GM23248 (cell line): Measurements from ENCODE around the gene IL19. TPM values are rescaled to one million over a fixed set of nuclear protein-coding genes. Genes with fewer than 3 reads are reported as not detected.

Experiments used
- DNase-seq: peaks from one replicate; pipeline ENCODE4 v3.0.0-alpha.2; 2015
- H2AFZ ChIP-seq: fragments of 200-600 bp; sonication (generic); 2 replicates; pipeline ENCODE4 v1.6.1; 2016; ENCODE audit warnings: antibody characterized with exemption
- H3F3A ChIP-seq: fragments of 200-600 bp; sonication (generic); 2 replicates; pipeline ENCODE4 v1.6.1; 2016; ENCODE audit warnings: mild to moderate bottlenecking, antibody characterized with exemption, mixed run types; ENCODE audit not compliant: insufficient read depth
- H3K27ac ChIP-seq: fragments of 200-600 bp; sonication (generic); 2 replicates; pipeline ENCODE4 v1.5.1; 2016; ENCODE audit warnings: mild to moderate bottlenecking
- H3K27me3 ChIP-seq: fragments of 200-600 bp; sonication (generic); replicated peaks from 2 replicates; pipeline ENCODE4 v1.6.1; 2016; ENCODE audit warnings: mild to moderate bottlenecking; ENCODE audit not compliant: insufficient read depth
- H3K36me3 ChIP-seq: fragments of 200-600 bp; sonication (generic); 2 replicates; pipeline ENCODE4 v1.6.1; 2016; ENCODE audit warnings: low read depth, mild to moderate bottlenecking
- H3K4me1 ChIP-seq: fragments of 200-600 bp; sonication (generic); 2 replicates; pipeline ENCODE4 v1.6.1; 2016; ENCODE audit warnings: mild to moderate bottlenecking; ENCODE audit not compliant: insufficient read depth
- H3K4me2 ChIP-seq: fragments of 200-600 bp; sonication (generic); one replicate; pipeline ENCODE4 v1.6.1; 2016; ENCODE audit warnings: mild to moderate bottlenecking; ENCODE audit not compliant: unreplicated experiment
- H3K4me3 ChIP-seq: fragments of 200-600 bp; sonication (generic); 2 replicates; pipeline ENCODE4 v1.5.1; 2016; ENCODE audit warnings: mild to moderate bottlenecking
- H3K79me2 ChIP-seq: fragments of 200-600 bp; sonication (generic); 2 replicates; pipeline ENCODE4 v1.6.1; 2016; ENCODE audit warnings: mild to moderate bottlenecking; ENCODE audit not compliant: insufficient read depth
- H3K9ac ChIP-seq: fragments of 200-600 bp; sonication (generic); 2 replicates; pipeline ENCODE4 v1.6.1; 2016; ENCODE audit warnings: mild to moderate bottlenecking
- H3K9me2 ChIP-seq: fragments of 200-600 bp; sonication (generic); 2 replicates; pipeline ENCODE4 v1.6.1; 2016; ENCODE audit warnings: mixed run types, mild to moderate bottlenecking, moderate library complexity; ENCODE audit not compliant: insufficient read depth
- H3K9me3 ChIP-seq: fragments of 200-600 bp; sonication (generic); one replicate; pipeline ENCODE4 v1.6.1; 2017; ENCODE audit warnings: low read depth
- H4K20me1 ChIP-seq: fragments of 200-600 bp; sonication (generic); 2 replicates; pipeline ENCODE4 v1.6.0; 2016; ENCODE audit not compliant: insufficient read depth
- EZH2 ChIP-seq: fragments of 200-600 bp; sonication (generic); IDR thresholded peaks from 2 replicates; pipeline ENCODE4 v1.6.1; 2018; ENCODE audit warnings: antibody characterized with exemption, mild to moderate bottlenecking; ENCODE audit not compliant: insufficient read depth, poor library complexity, severe bottlenecking
- EZH2phosphoT487 ChIP-seq: fragments of 200-600 bp; sonication (generic); IDR thresholded peaks from 2 replicates; pipeline ENCODE4 v1.6.1; 2018; ENCODE audit warnings: antibody characterized with exemption, moderate library complexity, mild to moderate bottlenecking, low read depth; ENCODE audit not compliant: insufficient read depth
- WGBS, 2 experiments: methylation state at CpG; one replicate each; pipeline ENCODE4 v1.1.6; 2015 to 2017; ENCODE audit warnings: low lambda C conversion rate in 2 of 2, low coverage in 1 of 2; ENCODE audit errors: missing lambda C conversion rate in 2 of 2; 5-methylcytosine and 5-hydroxymethylcytosine counted together
- in situ Hi-C: fragments of 300-500 bp; cut with MboI; formaldehyde crosslinking; loops from 2 replicates; pipeline ENCODE4 v1.15.0; 2020
- polyA plus RNA-seq: library from polyadenylated mRNA; unstranded; fragments of >200 nt; fragmentation: Nextera tagmentation; extraction: Ambion mirVana; gene quantifications from 2 replicates; pipeline ENCODE4 v1.2.1, GENCODE V29; 2016
- total RNA-seq: library from RNA; depleted of rRNA; stranded (reverse); fragments of >200 nt; shearing (Covaris generic); gene quantifications from 2 replicates; pipeline ENCODE4 v1.2.3, GENCODE V29; 2014

Gene IL19
- total and polyA plus RNA-seq, 2 experiments from 2014 or later: not detected

GRCh38 chr1:206782448-206782847 lies 11.9 kb downstream of the IL19 start:
- Histone ChIP-seq H4K20me1 (no peaks in the 10 kb centered on the region), H3K4me2 (no peak overlapping the region), H3K27ac (no peak overlapping the region), H3K9me2 (no peaks in the 10 kb centered on the region), H3K9ac (no peak overlapping the region), H3K36me3 (no peaks in the 10 kb centered on the region), H3K4me1 (no peaks in the 10 kb centered on the region), H2AFZ (no peak overlapping the region), H3K27me3 (no peaks in the 10 kb centered on the region; the same call in 1 of the 2 replicates), H3F3A (no peaks in the 10 kb centered on the region), H3K4me3 (no peak overlapping the region), H3K9me3 (no peaks in the 10 kb centered on the region), H3K79me2 (no peaks in the 10 kb centered on the region)
- TF ChIP-seq EZH2phosphoT487: no peak
- TF ChIP-seq EZH2: no peak
- WGBS, 2 experiments: 95 to 100% methylated on average over 2 of the region's 2 CpGs
- in situ Hi-C loops: no loop called here
- no peak for DNase-seq

- Histone ChIP-seq H3K79me2 (no peaks in the 10 kb centered on the region), H3K9ac (no peak overlapping the region), H3F3A (no peaks in the 10 kb centered on the region), H4K20me1 (no peaks in the 10 kb centered on the region), H3K36me3 (no peaks in the 10 kb centered on the region), H3K9me3 (no peaks in the 10 kb centered on the region), H3K27me3 (no peaks in the 10 kb centered on the region), H3K4me1 (no peaks in the 10 kb centered on the region), H3K27ac (no peak overlapping the region), H3K4me2 (no peak overlapping the region), H3K9me2 (no peaks in the 10 kb centered on the region), H3K4me3 (no peak overlapping the region), H2AFZ (no peak overlapping the region)
- in situ Hi-C loops: no loop called here
- no peak for DNase-seq
- TF ChIP-seq EZH2phosphoT487 (no peak), EZH2 (no peak)
- WGBS, 2 experiments: 89% methylated on average over 7 of the region's 7 CpGs
Measured at GRCh38 chr1:206783506-206783905, 12.9 kb downstream of the IL19 start.

- WGBS, 2 experiments: 84 to 87% methylated on average over 17 of the region's 17 CpGs
- no peaks in the 10 kb centered on the region for H3K4me1 ChIP-seq
- H3K9ac ChIP-seq: no peak overlapping the region
- TF ChIP-seq EZH2 (no peak), EZH2phosphoT487 (no peak)
- no peaks in the 10 kb centered on the region for H3F3A ChIP-seq
- H4K20me1 ChIP-seq: no peaks in the 10 kb centered on the region
- H3K27me3 ChIP-seq: no peaks in the 10 kb centered on the region
- no peaks in the 10 kb centered on the region for H3K9me2 ChIP-seq
- no peaks in the 10 kb centered on the region for H3K9me3 ChIP-seq
- no peak overlapping the region for H3K4me2 ChIP-seq
- H3K79me2 ChIP-seq: no peaks in the 10 kb centered on the region
- no peaks in the 10 kb centered on the region for H3K36me3 ChIP-seq
- in situ Hi-C loops: no loop called here
- no peak for DNase-seq
- no peak overlapping the region for H2AFZ ChIP-seq
- no peak overlapping the region for H3K4me3 ChIP-seq
- no peak overlapping the region for H3K27ac ChIP-seq
Measured at GRCh38 chr1:206784471-206784903, 13.9 kb downstream of the IL19 start.

- no peak overlapping the region for H3K4me2 ChIP-seq
- H3F3A ChIP-seq: no peaks in the 10 kb centered on the region
- no peaks in the 10 kb centered on the region for H3K36me3 ChIP-seq
- no peaks in the 10 kb centered on the region for H3K79me2 ChIP-seq
- H3K4me3 ChIP-seq: no peak overlapping the region
- no peaks in the 10 kb centered on the region for H3K9me3 ChIP-seq
- no peaks in the 10 kb centered on the region for H3K9me2 ChIP-seq
- in situ Hi-C loops: no loop called here
- H2AFZ ChIP-seq: no peak overlapping the region
- no peaks in the 10 kb centered on the region for H4K20me1 ChIP-seq
- no peak overlapping the region for H3K27ac ChIP-seq
- DNase-seq: no peak
- TF ChIP-seq EZH2: no peak
- TF ChIP-seq EZH2phosphoT487: no peak
- 83 to 85% methylated on average over 4 of the region's 4 CpGs for WGBS, 2 experiments
- H3K27me3 ChIP-seq: no peaks in the 10 kb centered on the region
- no peak overlapping the region for H3K9ac ChIP-seq
- H3K4me1 ChIP-seq: no peaks in the 10 kb centered on the region
Measured at GRCh38 chr1:206785182-206785765, 14.7 kb downstream of the IL19 start.
